DMS53 treated with DMSO at 0.1 percent for 48 hours (cell line): Measurements from ENCODE around the gene PSMC3IP.
"Not testable (repeated sequence)": the region's sequence is repeated elsewhere in the genome, so short reads cannot be mapped to it uniquely, and the experiment has no call there.

Experiments
- DNase-seq: peaks from one replicate; lab custom pipeline; 2025; ENCODE audit not compliant: unreplicated experiment; lab: John Stamatoyannopoulos, UW

Gene PSMC3IP

DNA sequence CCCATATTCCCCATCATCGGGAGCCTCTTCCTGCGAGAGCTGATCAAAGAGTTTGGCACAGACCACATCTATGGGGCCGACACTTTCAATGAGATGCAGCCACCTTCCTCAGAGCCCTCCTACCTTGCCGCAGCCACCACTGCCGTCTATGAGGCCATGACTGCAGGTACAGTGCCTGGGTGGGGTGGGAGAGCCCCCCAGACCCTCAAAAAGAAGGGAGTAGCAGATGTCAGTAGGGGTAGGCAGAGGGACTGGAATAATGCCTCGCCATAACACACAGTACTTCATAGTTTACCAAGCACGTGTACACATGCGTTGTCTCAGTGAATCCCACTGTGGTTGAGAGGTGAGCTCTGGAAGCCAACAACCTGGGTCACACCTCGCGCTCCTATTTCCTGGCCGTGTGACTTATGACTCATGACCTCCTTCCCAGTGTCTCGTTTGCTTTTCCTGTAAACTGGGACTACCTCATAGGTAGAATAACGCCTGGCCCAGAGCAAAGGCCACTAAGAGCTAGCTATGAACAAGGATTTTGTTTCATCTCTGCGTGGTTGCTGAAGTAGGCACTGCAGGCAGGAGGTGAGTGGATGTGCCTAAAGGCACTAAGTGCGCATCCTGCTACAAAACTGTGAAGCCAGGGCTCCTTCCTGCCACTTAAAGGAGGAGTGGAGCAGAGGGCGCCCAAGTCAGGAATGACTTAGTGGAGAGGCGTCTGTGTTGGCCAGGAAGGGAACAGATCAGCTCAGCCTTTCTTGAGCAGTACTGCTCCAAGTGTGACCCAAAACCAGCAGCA is 36.3 kb downstream of the PSMC3IP start:
- peak; percentile 79 for DNase-seq

DNA sequence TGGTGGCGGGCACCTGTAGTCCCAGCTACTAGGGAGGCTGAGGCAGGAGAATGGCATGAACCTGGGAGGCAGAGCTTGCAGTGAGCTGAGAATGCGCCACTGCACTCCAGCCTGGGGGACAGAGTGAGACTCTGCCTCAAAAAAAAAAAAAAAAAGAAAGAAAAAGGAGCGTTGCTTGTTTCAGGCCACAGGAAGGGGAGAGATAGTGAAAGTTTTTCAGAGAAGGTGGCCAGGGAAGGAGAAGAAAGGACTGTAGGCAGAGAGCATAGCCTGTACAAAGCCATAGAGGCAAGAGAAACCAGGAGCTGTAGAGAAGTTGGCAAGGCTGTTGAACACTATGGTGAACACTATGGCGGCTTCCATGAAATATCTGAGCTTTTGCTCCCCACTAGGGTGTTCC is 37.0 kb downstream of the PSMC3IP start:
- not testable (repeated sequence) for DNase-seq

DNA sequence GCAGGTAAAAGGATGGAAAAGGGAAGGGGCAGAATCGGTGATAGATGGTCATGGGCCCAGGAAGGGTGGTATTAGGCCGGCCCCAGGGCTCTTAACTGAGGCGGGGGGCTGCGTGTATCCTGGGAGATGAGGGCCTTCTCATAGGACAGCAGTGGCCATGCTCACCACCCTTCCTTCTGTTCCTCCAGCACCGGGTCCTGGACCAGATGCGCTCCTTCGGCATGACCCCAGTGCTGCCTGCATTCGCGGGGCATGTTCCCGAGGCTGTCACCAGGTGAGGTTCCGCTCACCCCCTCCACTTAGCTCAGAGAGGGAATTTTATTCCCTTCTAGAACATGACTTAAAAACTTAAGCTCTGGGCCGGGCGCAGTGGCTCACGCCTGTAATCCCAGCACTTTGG is 39.0 kb downstream of the PSMC3IP start:
- DNase-seq, result no peak

DNA sequence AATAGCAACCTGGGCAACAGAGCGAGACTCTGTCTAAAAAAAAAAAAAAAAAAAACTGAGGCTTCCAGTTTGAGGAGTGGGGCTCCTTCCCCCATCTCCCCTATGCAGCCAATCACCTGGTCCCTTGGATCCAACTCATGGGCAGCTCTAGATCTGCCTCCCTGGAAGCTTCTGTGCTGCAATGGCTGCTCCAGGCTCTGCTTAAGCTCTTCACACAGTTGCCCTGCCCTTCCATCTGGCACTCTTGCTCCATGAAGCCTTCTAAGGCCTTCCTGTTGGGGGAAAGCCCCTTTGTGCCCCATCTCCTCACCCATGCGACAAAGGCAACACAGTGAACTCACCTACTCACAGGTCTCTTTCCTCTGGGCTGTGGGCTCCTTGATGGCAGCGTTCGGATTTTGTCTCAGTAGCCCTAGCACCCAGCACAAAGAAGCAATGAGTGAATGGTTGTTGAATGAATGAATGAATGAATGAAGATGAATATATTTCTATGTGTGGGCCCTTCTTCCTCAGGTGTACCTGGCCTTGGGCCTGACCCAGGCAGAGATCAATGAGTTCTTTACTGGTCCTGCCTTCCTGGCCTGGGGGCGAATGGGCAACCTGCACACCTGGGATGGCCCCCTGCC is 39.6 kb downstream of the PSMC3IP start:
- DNase-seq, result no peak

DNA sequence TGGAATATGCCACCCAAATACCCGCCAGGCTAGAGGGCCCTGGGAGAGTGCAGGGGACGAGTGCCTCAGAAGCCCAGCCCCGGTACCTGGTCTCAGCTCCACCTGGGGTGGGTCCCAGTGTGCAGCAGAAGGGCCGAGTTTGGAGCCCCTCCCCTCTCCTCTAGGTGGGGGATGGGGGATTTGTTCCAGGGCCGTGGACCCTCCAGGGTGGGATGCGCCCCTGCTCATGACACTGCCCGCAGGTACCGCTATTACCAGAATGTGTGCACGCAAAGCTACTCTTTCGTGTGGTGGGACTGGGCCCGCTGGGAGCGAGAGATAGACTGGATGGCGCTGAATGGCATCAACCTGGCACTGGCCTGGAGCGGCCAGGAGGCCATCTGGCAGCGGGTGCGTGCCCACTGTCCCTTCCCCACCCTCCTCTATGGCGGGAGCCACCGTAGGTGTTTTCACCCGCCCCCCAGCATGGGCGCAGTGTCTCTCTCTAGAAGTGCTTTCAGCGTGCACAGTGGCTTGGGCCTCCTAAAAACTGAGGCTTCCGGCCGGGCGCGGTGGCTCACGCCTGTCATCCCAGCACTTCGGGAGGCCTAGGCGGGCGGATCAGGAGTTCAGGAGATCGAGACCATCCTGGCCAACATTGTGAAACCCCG is 40.2 kb downstream of the PSMC3IP start:
- DNase-seq, result no peak

DNA sequence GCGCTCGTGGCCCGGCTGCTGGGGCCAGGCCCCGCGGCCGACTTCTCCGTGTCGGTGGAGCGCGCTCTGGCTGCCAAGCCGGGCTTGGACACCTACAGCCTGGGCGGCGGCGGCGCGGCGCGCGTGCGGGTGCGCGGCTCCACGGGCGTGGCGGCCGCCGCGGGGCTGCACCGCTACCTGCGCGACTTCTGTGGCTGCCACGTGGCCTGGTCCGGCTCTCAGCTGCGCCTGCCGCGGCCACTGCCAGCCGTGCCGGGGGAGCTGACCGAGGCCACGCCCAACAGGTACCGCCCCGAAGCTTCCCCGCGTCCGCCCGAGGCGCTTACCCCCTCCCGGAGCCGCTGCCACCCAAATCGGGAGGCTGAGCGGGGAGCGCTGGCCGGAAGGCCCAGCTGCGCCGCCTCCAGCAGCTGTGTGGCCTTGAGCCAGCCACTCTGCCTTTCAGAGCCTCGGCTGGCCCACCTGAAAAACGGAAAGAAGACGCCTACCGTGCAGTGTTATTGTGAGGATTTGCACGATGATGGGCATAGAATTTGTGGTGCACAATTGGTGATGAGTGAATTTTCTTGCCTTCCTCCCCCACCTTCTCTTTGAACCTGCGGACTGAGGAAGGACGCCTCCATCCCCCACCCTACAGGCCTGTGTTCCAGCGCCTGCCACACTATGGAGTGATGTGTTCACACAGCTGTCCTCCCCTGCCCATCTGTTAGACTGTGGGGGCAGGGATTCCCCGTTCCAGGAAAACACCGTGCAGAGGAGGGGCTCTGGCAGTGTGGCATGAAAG is 41.0 kb downstream of the PSMC3IP start:
- peak; percentile 91 for DNase-seq

DNA sequence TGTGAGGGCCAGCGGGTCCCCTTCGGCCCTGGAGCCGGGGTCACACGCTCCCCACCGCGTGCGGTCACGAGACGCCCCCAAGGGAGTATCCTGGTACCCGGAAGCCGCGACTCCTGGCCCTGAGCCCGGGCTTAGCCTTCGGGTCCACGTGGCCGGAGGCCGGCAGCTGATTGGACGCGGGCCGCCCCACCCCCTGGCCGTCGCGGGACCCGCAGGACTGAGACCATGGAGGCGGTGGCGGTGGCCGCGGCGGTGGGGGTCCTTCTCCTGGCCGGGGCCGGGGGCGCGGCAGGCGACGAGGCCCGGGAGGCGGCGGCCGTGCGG is 41.5 kb downstream of the PSMC3IP start, which contains the start of gene NAGLU:
Gene NAGLU, plus strand, starts transcription at position 194 of the 324 bp plus-strand sequence. Its CDS starts 32 bp downstream, at position 226.
- DNase-seq, result peak; percentile 89

DNA sequence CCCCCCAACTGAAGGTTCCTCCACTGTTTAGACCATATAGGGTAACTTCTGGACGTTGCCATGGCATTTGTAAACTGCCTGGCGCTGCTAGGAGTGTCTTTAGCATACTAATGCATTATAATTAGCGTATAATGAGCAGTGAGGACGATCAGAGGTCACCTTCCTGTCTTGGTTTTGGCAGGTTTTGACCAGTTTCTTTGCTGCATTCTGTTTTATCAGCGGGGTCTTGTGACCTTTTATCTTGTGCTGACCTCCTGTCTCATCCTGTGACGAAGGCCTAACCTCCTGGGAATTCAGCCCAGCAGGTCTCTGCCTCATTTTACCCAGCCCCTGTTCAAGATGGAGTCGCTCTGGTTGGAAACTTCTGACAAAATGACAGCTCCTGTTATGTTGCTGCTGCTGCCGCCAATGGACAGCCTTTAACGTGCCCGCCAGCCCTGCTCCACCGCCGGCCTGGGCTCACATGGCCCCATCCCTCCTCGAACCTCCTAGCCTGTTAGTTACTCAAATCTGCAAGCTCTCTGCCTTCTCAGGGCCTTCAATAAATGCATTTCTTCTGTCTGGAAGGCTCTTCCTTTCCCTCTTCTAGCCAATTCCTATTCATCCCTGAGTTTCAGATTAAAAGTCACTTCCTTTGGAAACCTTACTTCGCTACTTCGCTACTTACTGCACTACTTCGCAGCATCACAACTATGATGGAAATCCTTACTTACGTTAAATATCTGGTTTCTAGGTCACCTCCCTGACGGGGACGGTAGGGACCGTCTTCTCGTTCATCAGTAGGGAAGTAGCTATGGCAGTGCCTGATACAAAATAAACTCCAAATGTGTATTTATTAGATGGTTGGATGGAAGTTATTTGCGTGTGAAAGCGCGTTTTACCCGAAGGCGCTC is 42.1 kb downstream of the PSMC3IP start:
- DNase-seq, result no peak

DNA sequence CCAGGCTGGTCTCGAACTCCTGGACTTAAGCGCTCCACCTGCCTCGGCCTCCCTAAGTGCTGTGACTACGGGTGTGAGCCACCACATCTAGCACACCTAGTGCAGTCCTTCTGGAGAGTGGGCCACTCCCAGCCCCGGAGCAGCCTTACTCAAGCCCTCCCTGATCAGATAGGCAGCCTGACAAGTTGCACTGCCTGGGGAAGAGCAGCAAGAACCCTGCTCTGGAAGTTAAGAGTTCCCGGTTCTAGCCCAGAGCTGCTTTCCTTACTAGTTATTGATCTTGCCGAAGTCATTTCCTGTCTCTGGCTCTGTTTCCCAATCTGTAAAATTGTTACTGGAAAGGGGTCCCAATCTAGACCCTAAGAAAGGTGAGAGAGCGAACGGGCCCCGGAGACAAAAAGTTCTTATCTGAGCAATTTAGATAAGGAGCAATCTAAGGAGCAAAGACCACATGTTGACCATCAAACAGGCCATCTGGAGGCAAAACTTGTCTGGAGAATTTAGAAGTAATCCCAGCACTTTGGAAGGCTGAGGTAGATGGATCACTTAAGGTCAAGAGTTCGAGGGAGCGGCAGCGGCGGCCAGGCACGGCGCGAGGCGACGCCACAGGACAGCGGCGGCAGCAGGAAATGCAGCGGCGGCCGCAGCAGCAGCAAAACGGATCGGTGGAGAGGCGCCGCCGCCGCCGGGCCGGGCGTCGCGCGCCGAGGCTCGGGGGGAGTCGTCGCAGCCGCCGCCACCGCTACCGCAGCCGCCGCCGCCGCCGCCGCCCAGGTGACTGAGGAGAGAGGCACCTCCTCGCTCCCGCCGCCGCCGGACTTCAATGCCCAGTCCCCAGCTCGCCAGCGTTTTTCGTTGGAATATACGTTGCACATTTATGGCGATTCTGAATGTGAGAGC is 45.8 kb downstream of the PSMC3IP start:
- peak; percentile 77 for DNase-seq

DNA sequence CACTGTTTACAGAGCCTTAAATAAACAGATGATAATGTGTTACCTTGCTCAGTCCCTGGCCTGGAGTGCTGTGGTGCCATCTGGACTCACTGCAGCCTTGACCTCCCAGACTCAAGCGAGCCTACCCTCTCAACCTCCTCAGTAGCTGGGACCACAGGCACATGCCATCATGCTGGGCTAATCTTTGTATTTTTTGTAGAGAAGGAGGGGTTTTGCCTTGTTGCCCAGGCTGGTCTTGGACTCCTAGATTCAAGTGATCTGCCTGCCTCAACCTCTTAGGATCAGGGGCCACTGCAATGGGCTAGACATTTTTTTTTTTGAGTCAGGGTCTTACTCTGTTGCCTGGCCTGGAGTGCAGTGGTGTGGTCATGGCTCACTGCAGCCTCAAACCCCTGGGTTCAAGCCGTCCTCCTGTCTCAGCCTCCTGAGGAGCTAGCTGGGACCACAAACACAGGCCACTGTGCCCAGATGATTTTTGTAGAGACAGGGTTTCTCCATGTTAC is 46.5 kb downstream of the PSMC3IP start:
- peak; percentile 72 for DNase-seq

DNA sequence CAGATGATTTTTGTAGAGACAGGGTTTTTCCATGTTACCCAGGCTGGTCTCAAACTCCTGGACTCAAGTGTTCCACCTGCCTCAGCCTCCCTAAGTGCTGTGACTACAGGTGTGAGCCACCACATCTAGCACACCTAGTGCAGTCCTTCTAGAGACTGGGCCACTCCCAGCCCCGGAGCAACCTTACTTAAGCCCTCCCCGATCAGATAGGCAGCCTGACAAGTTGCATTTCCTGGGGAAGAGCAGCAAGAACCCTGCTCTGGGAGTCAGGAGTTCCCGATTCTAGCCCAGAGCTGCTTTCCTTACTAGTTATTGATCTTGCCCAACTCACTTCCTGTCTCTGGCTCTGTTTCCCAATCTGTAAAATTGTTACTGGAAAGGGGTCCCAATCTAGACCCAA is 48.5 kb downstream of the PSMC3IP start:
- no peak for DNase-seq

DNA sequence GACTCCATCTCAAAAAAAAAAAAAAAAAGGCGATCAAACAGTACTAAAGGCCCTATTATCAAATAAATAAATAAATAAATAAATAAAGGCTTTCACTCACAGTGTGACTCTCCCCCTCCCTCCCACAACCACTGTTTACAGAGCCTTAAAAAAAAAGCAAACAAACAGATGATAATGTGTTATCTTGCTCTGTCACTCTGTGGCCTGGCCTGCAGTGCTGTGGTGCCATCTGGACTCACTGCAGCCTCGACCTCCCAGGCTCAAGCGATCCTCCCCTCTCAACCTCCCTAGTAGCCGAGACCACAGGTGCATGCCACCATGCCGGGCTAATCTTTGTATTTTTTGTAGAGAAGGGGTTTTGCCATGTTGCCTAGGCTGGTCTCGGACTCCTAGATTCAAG is 49.6 kb downstream of the PSMC3IP start:
- no peak for DNase-seq

DNA sequence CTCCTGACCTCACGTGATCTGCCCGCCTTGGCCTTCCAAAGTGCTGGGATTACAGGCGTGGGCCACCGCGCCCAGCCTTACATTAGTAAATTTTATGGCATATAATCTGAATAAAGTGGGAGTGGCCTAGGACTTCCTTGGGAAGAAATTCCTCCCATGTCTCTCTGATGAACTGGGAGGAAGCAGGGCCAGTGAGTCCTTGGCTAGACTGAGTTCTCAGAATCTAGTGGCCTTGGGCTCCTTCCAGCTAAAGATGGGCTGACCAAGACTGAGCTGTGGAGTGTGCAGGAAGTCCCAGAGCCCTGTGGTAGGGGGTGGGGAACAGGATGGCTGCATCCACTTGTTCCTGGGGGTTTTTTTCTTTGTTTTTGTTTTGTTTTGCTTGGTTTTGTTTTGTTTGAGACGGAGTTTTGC is 51.5 kb downstream of the PSMC3IP start:
- no peak for DNase-seq

DNA sequence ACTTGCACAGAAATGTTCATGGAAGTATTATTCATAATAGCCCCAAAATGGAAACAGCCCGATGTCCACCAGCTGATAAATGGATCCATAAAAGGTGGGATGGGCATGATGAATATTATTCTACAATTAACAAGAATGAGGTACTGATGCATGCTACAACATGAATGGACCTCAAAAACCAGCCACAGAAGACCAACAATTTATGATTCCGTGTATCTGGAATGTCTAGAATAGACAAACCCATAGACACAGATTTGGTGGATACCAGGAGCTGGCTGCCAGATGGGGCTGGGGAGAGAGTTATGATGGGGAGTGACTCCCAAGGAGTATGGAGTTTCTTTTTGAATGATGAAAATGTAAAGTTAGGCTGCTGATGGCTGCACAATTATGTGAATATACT is 52.3 kb downstream of the PSMC3IP start:
- no peak for DNase-seq

DNA sequence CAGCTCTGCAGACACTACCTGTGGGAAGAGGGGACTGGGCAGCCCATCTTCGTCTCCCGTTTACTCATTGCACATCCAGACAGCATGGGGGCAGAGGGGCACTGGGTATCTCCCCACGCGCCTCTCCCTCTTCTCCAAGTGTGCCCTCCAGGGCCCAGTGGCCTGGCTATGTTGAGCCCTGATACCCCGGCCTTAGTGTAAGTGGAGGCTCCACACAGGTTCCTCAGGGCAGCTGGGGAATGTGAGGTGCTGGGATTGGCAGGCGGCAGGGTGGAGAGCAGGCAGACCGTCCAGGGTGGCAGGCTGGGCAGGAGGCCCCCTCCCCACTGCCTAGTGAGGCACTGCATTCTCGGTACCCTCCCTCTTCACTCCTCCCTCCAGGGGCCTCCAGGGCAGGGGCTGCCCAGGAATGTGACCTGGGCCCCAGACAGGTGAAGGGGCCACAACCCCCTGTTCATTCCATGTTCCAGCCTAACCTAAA is 54.7 kb downstream of the PSMC3IP start:
- DNase-seq, result no peak
